Gastrocnemius medialis (tissue), 4 donors: Measurements from ENCODE around the gene SERPINE2. TPM values are rescaled to one million over a fixed set of nuclear protein-coding genes. Genes with fewer than 3 reads are reported as not detected.

Experiments
- ATAC-seq, 2 donors: fragments of 150-250 bp; one replicate each; pipeline ENCODE4 v1.9.1; 2016
- DNase-seq, 2 donors: peaks; one replicate each; pipeline ENCODE4 v3.0.0-alpha.2; 2019
- H3K27ac ChIP-seq, 4 donors: fragments of 200-600 bp; sonication (generic); 1 replicate in 1 of 4; 2 replicates in 3 of 4; pipeline ENCODE4 v1.5.1; 2016 to 2018; ENCODE audit warnings: mild to moderate bottlenecking in 2 of 4, moderate library complexity in 1 of 4
- H3K27me3 ChIP-seq, 3 donors: fragments of 200-600 bp; sonication (generic) in 2 of 3; 1 replicate in 1 of 3; 2 replicates in 2 of 3; pipeline versions ENCODE4 v1.5.1 to v1.6.0; 2016 to 2019; ENCODE audit warnings: mild to moderate bottlenecking in 1 of 3, moderate library complexity in 1 of 3
- H3K36me3 ChIP-seq, 2 donors: fragments of 200-600 bp; sonication (generic) in 1 of 2; one replicate each; pipeline ENCODE4 v1.5.1; 2017 to 2018
- H3K4me1 ChIP-seq, 2 donors: fragments of 200-600 bp; sonication (generic) in 1 of 2; one replicate each; pipeline ENCODE4 v1.5.1; 2016 to 2017; ENCODE audit warnings: mild to moderate bottlenecking in 2 of 2
- H3K4me3 ChIP-seq, 4 donors: fragments of 200-600 bp; sonication (generic) in 3 of 4; 1 replicate in 1 of 4; 2 replicates in 3 of 4; pipeline ENCODE4 v1.5.1; 2016 to 2019; ENCODE audit warnings: mild to moderate bottlenecking in 2 of 4
- H3K9me3 ChIP-seq, 3 donors: fragments of 200-600 bp; sonication (generic) in 2 of 3; 1 replicate in 1 of 3; 2 replicates in 2 of 3; pipeline ENCODE4 v1.5.1; 2016 to 2019
- CTCF ChIP-seq, 5 experiments: fragments of 450-650 bp in 3 of 5; fragments of 200-600 bp in 2 of 5; sonication (generic) in 2 of 5; IDR thresholded peaks in 4 of 5; conservative IDR thresholded peaks in 1 of 5; 1 replicate in 4 of 5; 2 replicates in 1 of 5; pipeline ENCODE4 v1.5.1; 2016 to 2019; ENCODE audit warnings: antibody characterized with exemption in 5 of 5, mild to moderate bottlenecking in 3 of 5, moderate library complexity in 3 of 5
- POLR2A ChIP-seq, 2 donors: fragments of 450-650 bp; IDR thresholded peaks; one replicate each; pipeline ENCODE4 v1.6.1; 2017; ENCODE audit warnings: antibody characterized with exemption in 2 of 2, mild to moderate bottlenecking in 2 of 2, moderate library complexity in 2 of 2
- in situ Hi-C, 4 donors: fragments of 200-750 bp; cut with MboI; loops; one replicate each; pipeline versions ENCODE4 v1.15.0 to v1.8.0; 2017; ENCODE audit warnings: low sequenced_read_pairs in 4 of 4
- intact Hi-C: fragments of 100-400 bp; cut with DNase I; formaldehyde crosslinking; loops from one replicate; pipeline ENCODE4 v1.15.1; 2023; ENCODE audit warnings: low total_unique reads
- total RNA-seq, 4 donors: library from RNA; depleted of rRNA; stranded (reverse); fragments of >200 nt; gene quantifications; one replicate each; pipeline versions ENCODE4 v1.1.0 to v1.2.3, GENCODE V29; 2016

The SERPINE2 gene
- total RNA-seq, 4 donors from 2014 or later, result 0.41 to 2.8 (median 1.4) TPM

- peaks cover 0 to 5% of the 10 kb centered on the region in 2 donors for H3K4me1 ChIP-seq
- no peaks in the 10 kb centered on the region for H3K36me3 ChIP-seq
- no peak overlapping the region for H3K27ac ChIP-seq
- in situ Hi-C loops (no loop called here), intact Hi-C loops (no loop called here)
- no peak overlapping the region for H3K4me3 ChIP-seq
- ATAC-seq, result no peak
- DNase-seq, result no peak
- H3K9me3 ChIP-seq, result no peaks in the 10 kb centered on the region
- TF ChIP-seq POLR2A (IDR thresholded peaks at IDR 0.05), result no peak
- TF ChIP-seq CTCF (IDR thresholded peaks at IDR 0.05 in 4 of 5, conservative IDR thresholded peaks at IDR 0.05 in 1 of 5), result no peak
- peaks cover 18 to 38% (median 23%) of the 10 kb centered on the region in 3 donors for H3K27me3 ChIP-seq
These were observed 1.7 kb upstream of the SERPINE2 start for GRCh38 chr2:224040753-224041152.

- ATAC-seq (no peak), DNase-seq (no peak)
- Histone ChIP-seq H3K36me3 (no peaks in the 10 kb centered on the region), H3K27ac (peak overlapping the region in 1 of 4 donors; percentile 13), H3K4me1 (peaks cover 0 to 5% of the 10 kb centered on the region in 2 donors), H3K9me3 (no peaks in the 10 kb centered on the region), H3K27me3 (peaks cover 21 to 38% (median 23%) of the 10 kb centered on the region in 3 donors), H3K4me3 (peak overlapping the region; percentile 52 to 58 (median 56))
- intact Hi-C loops (no loop called here), in situ Hi-C loops (no loop called here)
- TF ChIP-seq POLR2A (IDR thresholded peaks at IDR 0.05) (no peak), CTCF (IDR thresholded peaks at IDR 0.05 in 4 of 5, conservative IDR thresholded peaks at IDR 0.05 in 1 of 5) (no peak)
These were observed 819 bp upstream of the SERPINE2 start for GRCh38 chr2:224039770-224040440.

- Histone ChIP-seq H3K27ac (no peak overlapping the region), H3K36me3 (no peaks in the 10 kb centered on the region), H3K27me3 (peaks cover 21 to 34% (median 23%) of the 10 kb centered on the region in 3 donors), H3K4me3 (peak overlapping the region; percentile 50 to 59 (median 56)), H3K9me3 (no peaks in the 10 kb centered on the region), H3K4me1 (peaks cover 0 to 5% of the 10 kb centered on the region in 2 donors)
- in situ Hi-C loops (no loop called here), intact Hi-C loops (no loop called here)
- no peak for DNase-seq
- TF ChIP-seq POLR2A (IDR thresholded peaks at IDR 0.05) (no peak), CTCF (IDR thresholded peaks at IDR 0.05 in 4 of 5, conservative IDR thresholded peaks at IDR 0.05 in 1 of 5) (no peak)
- peak in 1 of 2 donors; percentile 11 for ATAC-seq
These were observed 331 bp downstream of the SERPINE2 start for GRCh38 chr2:224038830-224039079.

- peak; percentile 19 to 33 for ATAC-seq
- no peak overlapping the region for H3K27ac ChIP-seq
- no peaks in the 10 kb centered on the region for H3K36me3 ChIP-seq
- peaks cover 21 to 34% (median 23%) of the 10 kb centered on the region in 3 donors for H3K27me3 ChIP-seq
- H3K4me1 ChIP-seq, result peaks cover 0 to 5% of the 10 kb centered on the region in 2 donors
- in situ Hi-C loops, result no loop called here
- DNase-seq, result no peak
- intact Hi-C loops, result no loop called here
- TF ChIP-seq POLR2A (IDR thresholded peaks at IDR 0.05), result no peak
- TF ChIP-seq CTCF (IDR thresholded peaks at IDR 0.05 in 4 of 5, conservative IDR thresholded peaks at IDR 0.05 in 1 of 5), result no peak
- H3K4me3 ChIP-seq, result peak overlapping the region; percentile 50 to 59 (median 56)
- H3K9me3 ChIP-seq, result no peaks in the 10 kb centered on the region
These were observed 847 bp downstream of the SERPINE2 start for GRCh38 chr2:224038049-224038829.
